GM18517 (cell line): ENCODE data around the gene CLDN12.

Experiments
- ATAC-seq: cut with Tn5 transposase; IDR thresholded peaks from one replicate; pipeline ENCODE4 v1.9.1; 2021; ENCODE audit warnings: mild to moderate bottlenecking, moderate library complexity; ENCODE audit not compliant: unreplicated experiment

CLDN12 gene

DNA sequence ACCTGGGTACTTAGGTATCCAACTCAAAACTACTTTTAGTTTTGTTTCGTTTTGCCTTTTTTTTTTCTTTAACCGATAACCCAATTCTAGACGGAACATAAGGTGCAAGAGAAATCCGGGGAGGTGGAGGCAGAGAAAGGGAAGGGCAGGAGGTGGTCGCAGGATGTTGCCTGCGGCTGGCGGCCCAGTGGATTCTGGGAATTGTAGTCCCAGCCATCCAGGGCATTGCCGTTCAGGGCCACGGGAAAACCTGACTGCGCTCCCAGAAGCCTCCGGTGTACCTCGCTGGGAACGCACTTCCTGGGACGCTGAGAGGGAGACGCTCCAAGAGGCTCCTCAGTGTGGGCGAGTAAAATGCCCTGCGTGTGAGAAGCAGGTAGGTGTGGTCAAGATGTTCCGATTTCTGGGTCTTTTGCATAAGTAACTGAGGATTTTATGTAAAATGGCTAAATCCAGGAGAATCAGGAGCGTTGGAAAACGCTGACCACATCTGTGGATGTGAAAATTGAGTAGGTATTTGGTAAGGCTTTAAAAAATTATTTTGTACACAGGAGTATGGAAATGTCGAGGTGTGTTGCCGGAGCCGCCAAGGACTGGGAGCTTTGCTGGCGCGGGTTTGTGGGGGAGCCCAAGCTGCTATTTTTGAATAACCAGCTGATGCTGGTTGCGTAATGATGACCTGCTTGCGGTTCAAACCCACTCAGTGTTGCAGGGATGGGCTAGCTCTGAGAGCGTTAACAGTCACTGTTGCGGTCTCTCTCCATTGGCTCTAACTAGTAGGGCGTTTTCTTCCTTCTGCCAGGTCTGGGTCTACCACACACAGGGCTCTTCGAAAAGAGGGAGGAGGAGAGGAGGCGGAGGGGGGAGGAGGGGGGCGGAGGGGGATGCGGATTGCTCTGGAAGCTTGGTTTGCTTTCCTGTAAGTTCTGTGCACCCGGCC lies at the start of gene CLDN12:
TSS of gene CLDN12 (plus strand) at position 288 of the 940 bp plus-strand sequence. CDS start 9,216 bp downstream, outside the sequence.
- peak; percentile 96 for ATAC-seq

DNA sequence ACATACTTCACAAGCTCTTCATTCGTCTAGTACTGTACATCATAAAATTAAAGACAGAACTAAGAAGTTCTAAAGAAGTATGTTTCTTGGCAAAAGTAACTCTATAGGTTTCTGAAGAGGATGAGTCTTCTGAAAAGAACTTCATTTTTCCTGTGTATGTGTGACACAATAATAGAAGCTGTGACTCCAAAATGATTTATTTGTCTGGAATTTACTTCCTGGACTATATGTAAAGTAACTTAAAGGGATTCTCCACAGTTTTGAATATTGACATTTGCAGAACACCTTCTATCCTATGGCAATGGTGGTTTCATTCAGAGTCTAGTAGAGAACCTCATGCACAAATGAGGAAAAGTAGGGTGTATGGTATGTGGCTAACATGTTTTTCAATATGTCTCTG lies 19.8 kb upstream of the CLDN12 start:
- no peak for ATAC-seq

DNA sequence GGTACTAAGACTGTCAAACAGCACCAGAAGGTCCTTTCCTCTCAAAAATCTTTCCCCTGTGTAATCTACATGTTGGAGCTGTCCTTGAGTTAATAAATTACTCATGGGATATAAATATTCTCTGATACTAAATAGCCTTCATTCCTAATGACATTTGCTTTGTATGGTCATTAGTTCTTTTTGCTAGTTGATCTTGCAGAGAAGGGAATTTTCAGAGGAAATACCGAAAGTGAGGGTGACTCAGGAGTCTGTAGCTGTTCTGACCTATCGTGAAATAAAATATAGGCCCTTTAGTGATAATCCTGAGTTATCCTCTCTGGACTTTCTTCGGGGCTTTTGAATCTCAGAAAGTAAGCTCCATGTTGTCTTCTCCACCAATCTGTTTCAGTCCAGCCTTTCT lies 19.4 kb upstream of the CLDN12 start:
- no peak for ATAC-seq

DNA sequence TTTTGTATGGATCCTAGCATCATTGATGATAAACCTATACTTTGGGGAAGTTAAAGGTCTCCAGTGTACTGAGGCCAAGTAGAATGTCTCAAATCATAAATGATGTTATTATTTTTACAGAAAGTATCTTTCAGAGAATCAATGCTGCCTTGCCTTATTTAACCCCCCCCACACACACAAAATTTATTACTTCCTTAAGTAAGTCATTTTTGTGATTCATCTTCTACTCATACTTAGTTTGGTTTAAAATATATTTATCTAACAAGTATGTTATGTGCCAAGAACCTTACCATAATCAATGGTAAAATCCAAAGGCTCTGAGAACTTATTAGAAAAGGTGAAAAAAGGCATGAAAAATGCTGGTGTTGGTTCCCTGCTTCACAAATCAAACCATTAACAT lies 18.8 kb upstream of the CLDN12 start:
- no peak for ATAC-seq

DNA sequence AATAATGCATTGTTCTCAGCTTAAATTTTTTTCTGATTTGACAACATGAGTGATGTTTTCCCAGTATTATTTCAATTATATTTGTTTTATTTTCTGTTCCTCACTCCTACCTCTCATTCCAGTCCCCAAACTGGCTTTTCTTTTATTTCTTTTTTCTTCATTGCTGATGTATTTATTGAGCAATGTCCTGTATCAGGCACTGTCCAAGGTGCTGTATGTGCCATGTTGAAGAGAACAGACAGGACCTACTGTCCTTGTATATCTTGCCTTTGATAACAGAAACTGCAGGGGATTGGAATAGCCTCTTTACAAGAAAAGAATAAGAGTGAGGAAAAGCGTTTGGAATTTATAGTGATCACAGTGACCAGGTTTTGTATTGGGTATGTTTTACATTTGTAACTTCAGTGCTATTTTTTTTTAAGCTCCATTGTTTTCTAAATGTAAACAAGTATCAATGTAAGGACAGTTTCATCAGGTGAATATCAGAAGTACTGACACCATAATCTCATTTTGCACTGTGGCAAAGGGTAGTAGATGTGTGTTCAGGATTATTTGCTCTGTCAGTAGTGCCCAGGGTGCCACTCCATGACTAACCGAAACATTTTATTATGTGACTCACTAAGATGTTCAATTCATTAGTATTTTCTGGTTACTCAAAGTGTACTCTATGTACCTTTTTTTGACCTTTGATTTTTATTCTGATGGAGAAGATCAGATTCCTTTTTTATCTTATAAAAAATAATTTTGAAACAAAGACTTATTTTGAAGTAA lies 15.6 kb upstream of the CLDN12 start:
- no peak for ATAC-seq

DNA sequence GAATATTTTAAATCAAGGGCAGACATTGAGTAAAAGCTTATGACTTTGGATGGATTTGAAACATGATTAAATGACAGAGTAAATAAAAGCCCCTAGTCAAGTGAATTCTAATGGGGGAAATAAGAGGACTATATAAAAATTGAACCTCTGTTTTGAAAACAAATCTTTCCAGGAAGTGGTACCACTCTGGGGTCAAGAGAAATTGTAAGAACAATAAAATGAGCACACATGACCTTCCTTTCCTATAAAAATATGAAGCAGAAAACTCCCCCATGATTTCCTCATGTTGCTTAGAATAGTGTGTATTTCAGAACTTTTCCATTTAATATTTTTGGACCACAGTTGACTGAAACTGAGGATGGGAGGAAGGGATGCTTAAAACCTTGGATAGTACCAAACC lies 12.3 kb upstream of the CLDN12 start:
- ATAC-seq: no peak

DNA sequence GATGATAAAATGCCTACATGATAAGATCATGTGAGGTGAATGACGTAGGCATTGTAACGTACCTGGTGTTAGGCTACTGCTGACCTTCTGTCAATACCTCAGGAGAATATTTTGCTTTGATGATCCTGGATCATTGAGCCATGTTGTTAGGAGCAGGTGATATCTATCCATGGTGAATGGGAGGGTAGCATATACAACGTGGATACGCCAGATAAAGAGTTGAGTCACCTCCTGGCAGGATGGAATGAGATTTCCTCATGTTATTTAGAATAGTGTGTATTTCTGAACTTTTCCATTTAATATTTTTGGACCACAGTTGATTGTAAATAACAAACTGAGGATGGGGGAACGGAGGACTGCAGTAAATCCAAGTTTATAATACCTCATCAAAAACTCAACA lies 11.8 kb upstream of the CLDN12 start:
- ATAC-seq: no peak

DNA sequence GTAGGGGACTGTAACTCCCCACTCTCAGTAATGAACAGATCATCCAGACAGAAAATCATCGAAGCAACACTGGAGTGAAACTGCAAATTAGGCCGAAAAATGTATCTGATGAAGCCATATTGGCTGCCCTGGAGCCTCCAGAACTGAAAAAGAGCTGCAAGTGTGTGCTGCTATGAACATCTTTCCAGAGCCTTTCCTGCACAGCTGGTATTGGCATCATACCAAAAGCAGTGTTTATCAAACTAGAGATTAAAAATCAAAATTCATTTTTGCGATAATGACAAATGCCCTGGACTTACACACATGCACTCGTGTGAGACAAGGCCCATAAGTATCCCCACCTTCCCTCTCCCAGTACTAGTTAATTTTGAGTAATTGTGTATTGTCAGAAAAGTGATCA lies 6.8 kb upstream of the CLDN12 start:
- ATAC-seq: no peak

DNA sequence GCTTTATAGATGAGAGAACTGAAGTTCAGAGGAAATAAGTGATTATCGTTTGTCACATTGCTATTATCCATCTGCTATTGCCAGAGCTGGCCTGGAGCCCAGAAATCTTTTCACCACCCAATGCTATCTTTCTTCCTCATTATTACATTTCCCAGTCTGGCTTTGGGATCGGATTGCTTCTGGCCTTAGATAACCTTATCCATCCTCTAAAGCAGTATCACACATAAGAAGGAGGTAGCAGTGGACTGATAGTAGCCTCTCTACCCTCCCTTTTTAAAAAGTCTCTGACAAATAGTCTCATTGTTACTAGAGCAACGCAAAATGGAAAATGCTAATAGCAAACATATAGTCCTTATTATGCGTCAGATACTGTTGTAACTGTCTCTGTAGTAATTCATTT lies 1.3 kb upstream of the CLDN12 start:
- ATAC-seq: no peak

DNA sequence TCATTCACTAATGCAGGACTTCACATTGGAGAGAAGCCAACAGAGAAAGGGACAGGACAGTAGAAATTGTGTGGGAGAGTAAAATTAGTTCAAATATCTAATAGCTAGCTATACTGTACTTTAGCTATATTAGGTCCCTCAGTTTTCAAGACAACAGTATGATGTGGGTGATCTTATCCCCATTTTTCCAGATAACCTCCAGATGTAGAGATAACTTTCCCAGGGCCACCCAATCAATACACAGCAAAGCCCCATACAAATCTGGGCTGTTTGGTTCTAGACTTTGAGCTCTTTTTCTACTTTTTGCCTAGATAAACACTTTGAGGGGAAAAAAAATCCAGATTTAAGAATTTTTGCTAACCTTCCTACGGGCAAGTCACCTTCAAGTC lies 482 bp upstream of the CLDN12 start:
- no peak for ATAC-seq

DNA sequence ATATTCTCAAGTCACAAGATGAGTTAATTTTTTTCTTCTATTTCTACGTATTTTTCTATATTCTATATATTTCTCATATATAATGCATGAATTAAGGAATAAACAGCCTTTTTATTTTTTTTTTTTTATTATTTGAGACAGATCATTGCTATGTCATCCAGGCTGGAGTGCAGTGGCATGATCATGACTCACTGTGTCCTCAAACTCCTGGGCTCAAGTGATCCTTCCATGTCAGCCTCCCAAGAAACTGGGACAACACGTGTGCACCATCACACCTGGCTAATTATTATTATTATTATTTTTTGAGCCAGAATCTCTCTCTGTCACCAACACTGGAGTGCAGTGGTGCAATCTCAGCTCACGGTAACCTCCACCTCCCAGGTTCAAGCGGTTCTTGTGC lies 1.5 kb downstream of the CLDN12 start:
- no peak for ATAC-seq

DNA sequence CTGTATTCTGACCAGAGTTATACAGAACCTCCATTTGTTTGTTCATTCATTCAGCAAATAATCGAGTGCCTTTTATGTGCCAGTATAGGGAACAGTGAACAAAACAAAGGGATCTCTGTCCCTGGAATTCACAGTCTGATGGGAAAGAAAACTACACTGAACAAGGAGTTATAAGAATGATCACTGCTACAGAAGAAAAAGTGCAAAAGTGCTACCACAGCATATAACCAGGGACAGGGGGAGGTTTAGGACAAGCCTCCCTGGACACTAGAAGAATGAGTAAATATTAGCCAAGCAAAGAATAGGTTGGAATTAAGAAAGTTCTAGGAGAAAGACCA lies 4.2 kb downstream of the CLDN12 start:
- no peak for ATAC-seq

DNA sequence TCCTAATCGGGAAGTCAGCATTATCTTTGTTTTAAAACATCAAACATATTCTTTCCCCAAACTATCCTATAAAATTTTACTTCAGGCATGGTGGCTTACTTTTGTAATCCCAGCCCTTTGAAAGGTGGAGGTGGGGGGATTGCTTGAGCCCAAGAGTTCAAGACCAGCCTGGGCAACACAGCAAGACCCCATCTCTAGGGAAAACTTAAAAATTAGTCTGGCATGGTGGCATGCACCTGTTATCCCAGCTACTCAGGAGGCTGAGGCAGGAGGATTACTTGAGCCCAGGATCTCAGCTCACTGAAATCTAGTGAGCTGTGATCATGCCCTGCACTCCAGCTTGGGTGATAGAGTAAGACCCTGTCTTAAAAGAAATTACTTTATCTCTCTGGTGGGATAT lies 4.9 kb downstream of the CLDN12 start:
- no peak for ATAC-seq

DNA sequence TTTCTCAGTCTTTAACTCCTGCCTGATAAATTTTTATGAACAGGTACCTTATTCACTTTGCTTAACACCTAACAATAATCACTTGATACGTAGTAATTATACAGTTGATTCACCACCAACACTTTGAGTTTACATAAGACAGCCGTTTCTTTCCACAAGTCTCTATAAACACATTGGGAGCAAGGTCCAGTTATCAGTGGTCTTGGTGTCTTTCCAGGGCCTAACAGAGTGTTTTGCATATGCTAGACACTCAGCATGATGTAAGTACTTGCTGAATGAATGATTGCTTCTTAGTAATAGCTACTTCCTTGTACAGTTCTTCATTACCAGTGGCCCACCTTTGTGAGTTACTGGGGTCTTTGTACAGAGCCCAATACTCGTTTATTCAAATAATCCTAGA lies 6.4 kb downstream of the CLDN12 start:
- ATAC-seq: no peak

DNA sequence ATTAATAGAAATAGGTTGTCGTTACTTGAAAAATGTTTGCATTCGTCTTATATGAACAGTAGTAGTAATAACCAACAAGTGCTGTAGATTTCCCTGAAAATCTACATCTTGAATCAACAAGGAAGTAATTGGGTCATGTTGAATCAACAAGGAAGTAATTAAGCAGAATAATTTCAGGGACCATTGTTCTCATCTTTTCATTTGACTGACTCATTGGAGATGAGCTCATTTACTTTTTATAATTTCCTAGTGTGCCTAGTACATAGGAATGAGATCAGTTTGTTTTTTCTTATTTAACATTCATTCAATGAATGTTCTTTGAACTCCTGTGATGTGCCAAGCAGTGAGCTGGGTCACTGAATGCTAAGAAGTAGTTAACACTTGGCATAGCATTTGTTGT lies 8.2 kb downstream of the CLDN12 start:
- ATAC-seq: no peak

DNA sequence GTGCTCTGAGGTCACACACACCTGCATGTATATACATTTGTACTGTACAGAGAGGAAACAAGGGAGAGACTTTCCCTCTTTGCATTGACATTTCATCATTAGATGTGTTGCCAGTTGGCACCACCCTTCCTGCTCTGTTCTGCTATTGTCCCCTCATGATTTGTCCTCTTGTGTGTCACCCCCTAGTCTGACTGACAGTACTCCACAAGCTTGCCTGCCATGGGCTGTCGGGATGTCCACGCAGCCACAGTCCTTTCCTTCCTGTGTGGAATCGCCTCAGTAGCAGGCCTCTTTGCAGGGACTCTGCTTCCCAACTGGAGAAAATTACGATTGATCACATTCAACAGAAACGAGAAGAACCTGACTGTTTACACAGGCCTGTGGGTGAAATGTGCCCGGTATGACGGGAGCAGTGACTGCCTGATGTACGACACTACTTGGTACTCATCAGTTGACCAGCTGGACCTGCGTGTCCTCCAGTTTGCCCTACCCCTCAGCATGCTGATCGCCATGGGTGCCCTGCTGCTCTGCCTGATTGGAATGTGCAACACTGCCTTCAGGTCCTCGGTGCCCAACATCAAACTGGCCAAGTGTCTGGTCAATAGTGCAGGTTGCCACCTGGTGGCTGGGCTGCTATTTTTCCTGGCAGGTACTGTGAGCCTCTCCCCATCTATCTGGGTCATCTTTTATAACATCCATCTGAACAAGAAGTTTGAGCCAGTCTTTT lies 9.4 kb downstream of the CLDN12 start:
- ATAC-seq: no peak

DNA sequence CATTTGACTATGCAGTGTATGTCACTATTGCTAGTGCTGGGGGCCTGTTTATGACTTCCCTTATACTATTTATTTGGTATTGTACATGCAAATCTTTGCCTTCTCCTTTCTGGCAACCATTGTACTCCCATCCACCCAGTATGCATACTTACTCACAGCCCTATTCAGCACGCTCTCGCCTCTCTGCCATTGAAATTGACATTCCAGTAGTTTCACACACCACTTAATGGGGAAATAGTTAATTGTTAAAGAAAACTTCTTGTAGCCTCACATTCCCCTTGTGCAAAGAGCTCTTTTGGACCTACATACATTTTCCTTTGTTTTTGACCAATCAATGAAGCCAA lies 9.9 kb downstream of the CLDN12 start:
- ATAC-seq: no peak

DNA sequence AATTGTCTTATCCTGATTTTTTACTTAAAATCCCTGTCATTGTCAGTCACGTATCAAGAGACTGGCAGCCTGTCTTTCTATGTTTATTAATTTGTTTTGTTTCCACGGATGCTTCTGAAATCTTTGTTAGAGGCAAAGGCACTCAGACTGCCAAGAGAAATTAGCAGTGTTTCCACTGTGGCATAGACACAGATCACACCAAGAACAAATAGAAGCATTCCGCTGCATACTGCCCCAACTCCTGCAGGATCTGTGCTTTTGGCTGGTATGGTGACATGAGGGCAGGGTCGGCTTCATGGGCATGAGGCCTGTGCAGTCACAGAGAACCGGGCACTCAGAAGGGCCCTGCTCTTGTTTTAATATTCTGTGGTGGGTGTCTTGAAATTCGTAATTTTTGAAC lies 18.4 kb downstream of the CLDN12 start:
- no peak for ATAC-seq

DNA sequence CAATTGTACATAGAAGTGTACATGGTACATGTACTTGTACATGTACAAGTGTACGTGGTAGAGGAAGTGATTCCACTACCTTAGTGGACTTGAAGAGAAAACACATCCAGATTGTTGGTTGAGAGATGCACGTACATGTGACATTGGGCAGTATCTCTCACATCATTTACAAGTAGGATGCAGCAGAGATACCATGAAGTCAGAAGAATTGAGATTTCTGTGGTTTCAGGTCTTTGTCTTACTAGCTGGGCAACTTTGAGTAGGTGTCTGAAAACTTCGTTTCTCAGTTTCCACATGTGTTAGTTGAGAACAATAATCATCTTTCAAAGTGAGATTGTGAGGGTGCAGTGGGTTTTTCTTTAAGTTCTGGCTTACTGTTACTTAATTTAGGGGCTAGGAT lies 21.5 kb downstream of the CLDN12 start:
- peak; percentile 98 for ATAC-seq

DNA sequence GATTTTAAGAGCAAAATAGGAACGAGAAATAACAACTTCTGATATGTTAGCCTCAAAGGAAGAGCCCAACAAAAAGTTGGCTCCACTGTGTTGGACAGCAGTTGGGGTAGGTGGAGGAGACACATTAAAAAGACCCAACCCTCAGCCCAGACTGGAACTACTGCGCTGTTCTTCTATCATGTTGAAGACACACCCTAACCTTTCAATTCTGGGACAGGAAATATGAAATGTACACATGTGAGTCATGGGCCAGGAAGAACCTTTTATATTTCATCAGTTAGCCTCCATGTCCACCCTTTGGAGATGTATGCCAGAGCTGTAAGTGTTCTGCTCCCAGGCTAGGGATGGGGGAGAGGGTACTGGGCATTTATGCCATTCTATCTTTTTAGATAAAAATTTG lies 22.1 kb downstream of the CLDN12 start:
- no peak for ATAC-seq

DNA sequence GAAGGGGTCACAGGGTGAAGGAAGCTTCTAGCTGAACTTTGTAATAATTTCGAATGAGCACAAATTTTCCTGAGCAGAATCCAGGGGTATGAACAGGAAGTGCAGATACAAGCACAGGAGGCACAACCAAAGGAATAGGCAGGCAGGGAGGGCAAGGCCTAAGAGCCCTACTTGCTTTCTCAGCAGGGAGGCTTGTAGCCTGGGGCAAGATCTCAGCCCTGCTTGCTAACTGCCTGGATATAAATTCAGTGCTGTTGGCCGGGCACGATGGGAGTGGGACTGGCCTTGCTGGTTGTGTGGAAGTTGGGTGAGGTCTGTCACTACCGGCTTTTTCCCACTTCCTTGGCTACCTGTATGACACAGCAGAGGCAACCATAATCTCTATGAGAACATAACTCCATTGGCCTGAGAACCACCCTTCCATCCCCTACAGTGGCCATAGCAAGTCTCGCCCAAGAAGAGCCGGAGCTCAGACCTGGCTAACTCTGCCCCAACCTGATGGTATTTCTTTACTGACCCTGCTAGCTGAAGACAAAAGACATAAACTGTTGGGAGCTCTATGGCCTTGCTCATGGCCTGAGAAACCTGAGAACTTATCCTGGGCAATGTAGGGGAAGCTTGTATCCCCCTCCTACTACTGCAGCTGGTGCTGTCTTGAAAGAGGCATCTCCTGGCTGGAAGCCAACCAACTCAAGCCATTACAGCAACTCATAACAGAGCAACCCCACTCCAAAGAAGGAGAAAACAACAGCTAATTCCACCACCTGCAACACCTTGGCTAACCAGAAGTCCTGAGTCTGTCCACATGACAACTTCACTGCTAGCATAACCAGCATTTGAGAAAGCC lies 27.6 kb downstream of the CLDN12 start:
- ATAC-seq: no peak
